Omental fat pad (tissue), 4 donors: Measurements from ENCODE around the gene GPER1. TPM values are rescaled to one million over a fixed set of nuclear protein-coding genes. Genes with fewer than 3 reads are reported as not detected.
"Not testable (repeated sequence)": the region's sequence is repeated elsewhere in the genome, so short reads cannot be mapped to it uniquely, and the experiment has no call there.

Experiments
- ATAC-seq: fragments of 150-250 bp; one replicate; pipeline ENCODE4 v1.9.1; 2016; ENCODE audit warnings: mild to moderate bottlenecking, moderate library complexity; ENCODE audit not compliant: low FRiP score
- DNase-seq: peaks from one replicate; pipeline ENCODE4 v3.0.0-alpha.2; 2019; ENCODE audit warnings: low spot score
- total RNA-seq, 4 donors: library from RNA; depleted of rRNA; stranded (reverse); fragments of >200 nt; gene quantifications; one replicate each; pipeline ENCODE4 v1.1.0, GENCODE V29; 2016
- TF ChIP-seq, protein P1 (sequence below), 3 donors: fragments of 450-650 bp; IDR thresholded peaks; one replicate each; pipeline ENCODE4 v1.5.1; 2016 to 2017; ENCODE audit warnings: antibody characterized with exemption in 3 of 3, mild to moderate bottlenecking in 3 of 3, moderate library complexity in 2 of 3

The GPER1 gene
- 10 to 100 TPM in 1 of 4 donors, 1 to 10 TPM in 3; 3.2 to 18.9 (median 4.1) TPM for total RNA-seq

GRCh38 chr7:1087952-1088920 is at the start of gene GPER1:
Gene GPER1 (plus strand): TSS chr7:1088113. CDS start chr7:1091729, 3,616 bp downstream.
- DNase-seq (no peak), ATAC-seq (peak; percentile 81)
- TF ChIP-seq, protein P1, sequence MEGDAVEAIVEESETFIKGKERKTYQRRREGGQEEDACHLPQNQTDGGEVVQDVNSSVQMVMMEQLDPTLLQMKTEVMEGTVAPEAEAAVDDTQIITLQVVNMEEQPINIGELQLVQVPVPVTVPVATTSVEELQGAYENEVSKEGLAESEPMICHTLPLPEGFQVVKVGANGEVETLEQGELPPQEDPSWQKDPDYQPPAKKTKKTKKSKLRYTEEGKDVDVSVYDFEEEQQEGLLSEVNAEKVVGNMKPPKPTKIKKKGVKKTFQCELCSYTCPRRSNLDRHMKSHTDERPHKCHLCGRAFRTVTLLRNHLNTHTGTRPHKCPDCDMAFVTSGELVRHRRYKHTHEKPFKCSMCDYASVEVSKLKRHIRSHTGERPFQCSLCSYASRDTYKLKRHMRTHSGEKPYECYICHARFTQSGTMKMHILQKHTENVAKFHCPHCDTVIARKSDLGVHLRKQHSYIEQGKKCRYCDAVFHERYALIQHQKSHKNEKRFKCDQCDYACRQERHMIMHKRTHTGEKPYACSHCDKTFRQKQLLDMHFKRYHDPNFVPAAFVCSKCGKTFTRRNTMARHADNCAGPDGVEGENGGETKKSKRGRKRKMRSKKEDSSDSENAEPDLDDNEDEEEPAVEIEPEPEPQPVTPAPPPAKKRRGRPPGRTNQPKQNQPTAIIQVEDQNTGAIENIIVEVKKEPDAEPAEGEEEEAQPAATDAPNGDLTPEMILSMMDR (IDR thresholded peaks at IDR 0.05) = no peak

DNA sequence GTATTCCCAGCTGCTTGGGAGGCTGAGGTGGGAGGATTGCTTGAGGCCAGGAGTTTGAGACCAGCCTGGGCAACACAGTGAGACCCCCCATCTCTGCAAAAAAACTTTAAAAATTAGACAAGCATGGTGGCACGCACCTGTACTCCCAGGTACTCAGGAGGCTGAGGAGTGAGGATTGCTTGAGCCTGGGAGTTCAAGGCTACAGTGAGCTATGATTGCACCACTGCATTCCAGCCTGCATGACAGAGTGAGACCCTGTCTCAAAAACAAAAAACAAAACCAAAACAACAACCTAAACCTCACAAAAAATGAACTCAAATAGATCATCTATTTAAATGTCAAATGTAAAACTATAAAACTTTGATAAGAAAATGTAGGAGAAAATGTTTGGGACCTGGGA is 47.7 kb upstream of the GPER1 start:
- ATAC-seq, DNase-seq: not testable (repeated sequence)

- no peak for ATAC-seq
- TF ChIP-seq, protein P1 (IDR thresholded peaks at IDR 0.05) = no peak
- DNase-seq = no peak
Observed at GRCh38 chr7:1040790-1041189, 47.1 kb upstream of the GPER1 start.

GRCh38 chr7:1041551-1042491 is 46.1 kb upstream of the GPER1 start:
- DNase-seq (no peak), ATAC-seq (no peak)
- TF ChIP-seq, protein P1 (IDR thresholded peaks at IDR 0.05) = no peak

GRCh38 chr7:1042492-1042833 is 45.5 kb upstream of the GPER1 start:
- ATAC-seq (no peak), DNase-seq (no peak)
- TF ChIP-seq, protein P1 (IDR thresholded peaks at IDR 0.05) = no peak

- TF ChIP-seq, protein P1 (IDR thresholded peaks at IDR 0.05) = no peak
- DNase-seq (no peak), ATAC-seq (peak; percentile 4)
Observed at GRCh38 chr7:1043552-1044188, 44.2 kb upstream of the GPER1 start.
